Measurements from ENCODE around the gene RSBN1.

GRCh38 chr1:113782406-113782805 is 29.9 kb downstream of the RSBN1 start:
- TF ChIP-seq POLR2A (IDR thresholded peaks at IDR 0.05; ENCODE audit: low read depth, low read length) = no peak
- TF ChIP-seq TARDBP (IDR thresholded peaks at IDR 0.05; ENCODE audit: borderline replicate concordance) = no peak
- no peak for TF ChIP-seq CTCF (IDR thresholded peaks at IDR 0.05 in 2 of 3, conservative IDR thresholded peaks at IDR 0.05 in 1 of 3; ENCODE audit: control insufficient read depth in 2 of 3, extremely low read depth in 1 of 3, insufficient read depth in 1 of 3, low read depth in 3 of 3, low read length in 3 of 3)
- TF ChIP-seq NFYB (IDR thresholded peaks at IDR 0.05; ENCODE audit: insufficient read depth, low read depth, low read length) = no peak
- TF ChIP-seq, protein P1, sequence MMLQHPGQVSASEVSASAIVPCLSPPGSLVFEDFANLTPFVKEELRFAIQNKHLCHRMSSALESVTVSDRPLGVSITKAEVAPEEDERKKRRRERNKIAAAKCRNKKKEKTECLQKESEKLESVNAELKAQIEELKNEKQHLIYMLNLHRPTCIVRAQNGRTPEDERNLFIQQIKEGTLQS (IDR thresholded peaks at IDR 0.05; ENCODE audit: borderline replicate concordance, extremely low read depth, low read depth, low read length) = no peak
- TF ChIP-seq NR2C1 (IDR thresholded peaks at IDR 0.05) = no peak
- no peak for TF ChIP-seq CREB1 (IDR thresholded peaks at IDR 0.05; ENCODE audit: low read depth)
- TF ChIP-seq, protein P2, sequence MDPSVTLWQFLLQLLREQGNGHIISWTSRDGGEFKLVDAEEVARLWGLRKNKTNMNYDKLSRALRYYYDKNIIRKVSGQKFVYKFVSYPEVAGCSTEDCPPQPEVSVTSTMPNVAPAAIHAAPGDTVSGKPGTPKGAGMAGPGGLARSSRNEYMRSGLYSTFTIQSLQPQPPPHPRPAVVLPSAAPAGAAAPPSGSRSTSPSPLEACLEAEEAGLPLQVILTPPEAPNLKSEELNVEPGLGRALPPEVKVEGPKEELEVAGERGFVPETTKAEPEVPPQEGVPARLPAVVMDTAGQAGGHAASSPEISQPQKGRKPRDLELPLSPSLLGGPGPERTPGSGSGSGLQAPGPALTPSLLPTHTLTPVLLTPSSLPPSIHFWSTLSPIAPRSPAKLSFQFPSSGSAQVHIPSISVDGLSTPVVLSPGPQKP (IDR thresholded peaks at IDR 0.05; ENCODE audit: low read depth, low read length) = no peak
- TF ChIP-seq POU2F2 (IDR thresholded peaks at IDR 0.05; ENCODE audit: borderline replicate concordance, low read depth, low read length) = no peak
- TF ChIP-seq CHD2 (IDR thresholded peaks at IDR 0.05; ENCODE audit: borderline replicate concordance, low read depth, low read length) = no peak

Measured in GM12878 (cell line).